DMS53 (cell line): ENCODE measurements around the gene RIT1.
"Not testable (repeated sequence)": the region's sequence is repeated elsewhere in the genome, so short reads cannot be mapped to it uniquely, and the experiment has no call there.

ENCODE experiments used
- DNase-seq: peaks from one replicate; lab custom pipeline; 2025; lab: John Stamatoyannopoulos, UW

Gene RIT1

GRCh38 chr1:155933591-155934096 is 22.5 kb upstream of the RIT1 start:
- DNase-seq = peak; percentile 35

- DNase-seq = no peak
Measured at GRCh38 chr1:155932487-155932886, 21.3 kb upstream of the RIT1 start.

GRCh38 chr1:155932081-155932480 is 20.9 kb upstream of the RIT1 start:
- DNase-seq = no peak

GRCh38 chr1:155931332-155932038 is 20.3 kb upstream of the RIT1 start:
- no peak for DNase-seq

GRCh38 chr1:155930725-155931124 is 19.6 kb upstream of the RIT1 start:
- not testable (repeated sequence) for DNase-seq

- no peak for DNase-seq
Measured at GRCh38 chr1:155929057-155929456, 17.9 kb upstream of the RIT1 start.

- DNase-seq = no peak
Measured at GRCh38 chr1:155925506-155925905, 14.4 kb upstream of the RIT1 start.

- no peak for DNase-seq
Measured at GRCh38 chr1:155920717-155921116, 9.6 kb upstream of the RIT1 start.

GRCh38 chr1:155919801-155920200 is 8.7 kb upstream of the RIT1 start:
- no peak for DNase-seq

GRCh38 chr1:155918660-155919059 is 7.5 kb upstream of the RIT1 start:
- DNase-seq = no peak

- DNase-seq = no peak
Measured at GRCh38 chr1:155913969-155914757, 3.0 kb upstream of the RIT1 start.

GRCh38 chr1:155912056-155912536 is 947 bp upstream of the RIT1 start:
- DNase-seq = no peak

GRCh38 chr1:155910621-155911121 is 478 bp downstream of the RIT1 start:
- peak; percentile 60 for DNase-seq

GRCh38 chr1:155909894-155910293 is 1.3 kb downstream of the RIT1 start:
- peak; percentile 11 for DNase-seq

- no peak for DNase-seq
Measured at GRCh38 chr1:155904261-155904660, 6.9 kb downstream of the RIT1 start.

GRCh38 chr1:155900161-155900560 is 11.0 kb downstream of the RIT1 start:
- DNase-seq = no peak

GRCh38 chr1:155899683-155900082 is 11.5 kb downstream of the RIT1 start:
- DNase-seq = no peak

GRCh38 chr1:155898888-155899287 is 12.3 kb downstream of the RIT1 start:
- DNase-seq = no peak

- DNase-seq = no peak
Measured at GRCh38 chr1:155897746-155898145, 13.4 kb downstream of the RIT1 start.

- not testable (repeated sequence) for DNase-seq
Measured at GRCh38 chr1:155896476-155896875, 14.7 kb downstream of the RIT1 start.

GRCh38 chr1:155895617-155896016 is 15.5 kb downstream of the RIT1 start:
- DNase-seq = not testable (repeated sequence)

- peak; percentile 75 for DNase-seq
Measured at GRCh38 chr1:155893389-155894142, 17.6 kb downstream of the RIT1 start.
